ENCODE data around the gene KISS1R. TPM values are rescaled to one million over a fixed set of nuclear protein-coding genes. Genes with fewer than 3 reads are reported as not detected.

Gene KISS1R
- total and polyA plus RNA-seq, 4 donors, result not detected

DNA sequence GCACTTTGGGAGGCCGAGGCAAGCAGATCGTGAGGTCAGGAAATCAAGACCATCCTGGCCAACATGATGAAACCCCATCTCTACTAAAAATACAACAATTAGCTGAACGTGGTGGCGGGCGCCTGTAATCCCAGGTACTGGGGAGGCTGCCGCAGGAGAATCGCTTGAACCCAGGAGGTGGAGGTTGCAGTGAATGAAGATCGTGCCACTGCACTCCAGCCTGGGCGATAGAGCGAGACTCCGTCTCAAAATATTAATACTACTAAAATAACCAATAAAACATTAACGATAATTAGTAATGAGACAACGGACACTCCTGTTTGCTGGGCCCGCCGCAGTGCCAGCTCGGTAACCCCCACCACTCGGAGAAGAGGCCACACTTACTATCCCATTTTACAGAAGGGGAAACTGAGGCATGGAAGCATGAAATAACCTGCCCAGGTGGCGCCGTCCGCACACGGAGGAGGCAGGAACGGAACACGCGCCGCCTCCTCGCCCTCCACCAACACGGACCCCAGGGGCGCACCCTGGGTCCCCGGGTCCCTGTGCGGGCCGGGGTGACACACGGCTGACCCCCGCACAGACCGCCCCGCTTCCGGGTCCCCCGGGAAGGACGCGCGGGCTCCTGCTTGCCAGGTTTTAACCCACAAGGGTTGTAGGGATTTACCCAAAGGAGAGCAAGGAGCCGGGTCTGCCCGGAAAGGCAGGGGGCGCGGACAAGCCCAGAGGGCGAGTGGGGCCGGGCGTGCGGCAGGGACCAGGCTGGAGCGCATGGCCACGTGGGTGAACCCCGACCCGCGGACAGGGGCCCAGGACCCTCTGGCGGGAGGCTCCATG, 5.7 kb upstream of the KISS1R start:
- Histone ChIP-seq H3K9ac (ENCODE audit: low read depth in 1 of 2, low read length in 2 of 2) (no peak overlapping the region), H3K4me3 (ENCODE audit: low read depth in 1 of 3, low read length in 3 of 3) (peak overlapping the region in 1 of 3 donors; percentile 98), H3K9me3 (ENCODE audit: control insufficient read depth in 4 of 4, low read length in 3 of 4) (no peaks in the 10 kb centered on the region), H3K36me3 (ENCODE audit: control insufficient read depth in 4 of 4, insufficient read depth in 3 of 4, low read depth in 1 of 4, low read length in 3 of 4) (no peaks in the 10 kb centered on the region), H3K4me1 (ENCODE audit: control insufficient read depth in 4 of 4, insufficient read depth in 4 of 4, low read length in 3 of 4) (peaks cover 0 to 7% (median 5%) of the 10 kb centered on the region in 4 donors), H3K27ac (ENCODE audit: low read depth in 1 of 2, low read length in 2 of 2) (no peak overlapping the region), H3K27me3 (ENCODE audit: control insufficient read depth in 4 of 4, insufficient read depth in 4 of 4, low read length in 3 of 4) (no peaks in the 10 kb centered on the region)
- TF ChIP-seq, protein P1, sequence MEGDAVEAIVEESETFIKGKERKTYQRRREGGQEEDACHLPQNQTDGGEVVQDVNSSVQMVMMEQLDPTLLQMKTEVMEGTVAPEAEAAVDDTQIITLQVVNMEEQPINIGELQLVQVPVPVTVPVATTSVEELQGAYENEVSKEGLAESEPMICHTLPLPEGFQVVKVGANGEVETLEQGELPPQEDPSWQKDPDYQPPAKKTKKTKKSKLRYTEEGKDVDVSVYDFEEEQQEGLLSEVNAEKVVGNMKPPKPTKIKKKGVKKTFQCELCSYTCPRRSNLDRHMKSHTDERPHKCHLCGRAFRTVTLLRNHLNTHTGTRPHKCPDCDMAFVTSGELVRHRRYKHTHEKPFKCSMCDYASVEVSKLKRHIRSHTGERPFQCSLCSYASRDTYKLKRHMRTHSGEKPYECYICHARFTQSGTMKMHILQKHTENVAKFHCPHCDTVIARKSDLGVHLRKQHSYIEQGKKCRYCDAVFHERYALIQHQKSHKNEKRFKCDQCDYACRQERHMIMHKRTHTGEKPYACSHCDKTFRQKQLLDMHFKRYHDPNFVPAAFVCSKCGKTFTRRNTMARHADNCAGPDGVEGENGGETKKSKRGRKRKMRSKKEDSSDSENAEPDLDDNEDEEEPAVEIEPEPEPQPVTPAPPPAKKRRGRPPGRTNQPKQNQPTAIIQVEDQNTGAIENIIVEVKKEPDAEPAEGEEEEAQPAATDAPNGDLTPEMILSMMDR (IDR thresholded peaks at IDR 0.05; ENCODE audit: low read depth, low read length, missing input control), result no peak
- no peak for TF ChIP-seq FOXA2 (IDR thresholded peaks at IDR 0.05)
- no peak for TF ChIP-seq NR2F2 (IDR thresholded peaks at IDR 0.05)
- no peak for TF ChIP-seq RXRA (IDR thresholded peaks at IDR 0.05)
- no peak for TF ChIP-seq TAF1 (conservative IDR thresholded peaks at IDR 0.05)
- TF ChIP-seq RAD21 (IDR thresholded peaks at IDR 0.05), result no peak
- TF ChIP-seq JUND (IDR thresholded peaks at IDR 0.05), result no peak
- TF ChIP-seq YY1 (IDR thresholded peaks at IDR 0.05), result no peak
- TF ChIP-seq, protein P2, sequence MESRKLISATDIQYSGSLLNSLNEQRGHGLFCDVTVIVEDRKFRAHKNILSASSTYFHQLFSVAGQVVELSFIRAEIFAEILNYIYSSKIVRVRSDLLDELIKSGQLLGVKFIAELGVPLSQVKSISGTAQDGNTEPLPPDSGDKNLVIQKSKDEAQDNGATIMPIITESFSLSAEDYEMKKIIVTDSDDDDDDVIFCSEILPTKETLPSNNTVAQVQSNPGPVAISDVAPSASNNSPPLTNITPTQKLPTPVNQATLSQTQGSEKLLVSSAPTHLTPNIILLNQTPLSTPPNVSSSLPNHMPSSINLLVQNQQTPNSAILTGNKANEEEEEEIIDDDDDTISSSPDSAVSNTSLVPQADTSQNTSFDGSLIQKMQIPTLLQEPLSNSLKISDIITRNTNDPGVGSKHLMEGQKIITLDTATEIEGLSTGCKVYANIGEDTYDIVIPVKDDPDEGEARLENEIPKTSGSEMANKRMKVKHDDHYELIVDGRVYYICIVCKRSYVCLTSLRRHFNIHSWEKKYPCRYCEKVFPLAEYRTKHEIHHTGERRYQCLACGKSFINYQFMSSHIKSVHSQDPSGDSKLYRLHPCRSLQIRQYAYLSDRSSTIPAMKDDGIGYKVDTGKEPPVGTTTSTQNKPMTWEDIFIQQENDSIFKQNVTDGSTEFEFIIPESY (IDR thresholded peaks at IDR 0.05), result no peak
- no peak for TF ChIP-seq FOXA1 (IDR thresholded peaks at IDR 0.05)
- TF ChIP-seq HNF4G (IDR thresholded peaks at IDR 0.05), result no peak
- TF ChIP-seq SP1 (IDR thresholded peaks at IDR 0.05), result no peak
- TF ChIP-seq GABPA (IDR thresholded peaks at IDR 0.05 in 1 of 2, conservative IDR thresholded peaks at IDR 0.05 in 1 of 2), result no peak
- TF ChIP-seq, protein P3, sequence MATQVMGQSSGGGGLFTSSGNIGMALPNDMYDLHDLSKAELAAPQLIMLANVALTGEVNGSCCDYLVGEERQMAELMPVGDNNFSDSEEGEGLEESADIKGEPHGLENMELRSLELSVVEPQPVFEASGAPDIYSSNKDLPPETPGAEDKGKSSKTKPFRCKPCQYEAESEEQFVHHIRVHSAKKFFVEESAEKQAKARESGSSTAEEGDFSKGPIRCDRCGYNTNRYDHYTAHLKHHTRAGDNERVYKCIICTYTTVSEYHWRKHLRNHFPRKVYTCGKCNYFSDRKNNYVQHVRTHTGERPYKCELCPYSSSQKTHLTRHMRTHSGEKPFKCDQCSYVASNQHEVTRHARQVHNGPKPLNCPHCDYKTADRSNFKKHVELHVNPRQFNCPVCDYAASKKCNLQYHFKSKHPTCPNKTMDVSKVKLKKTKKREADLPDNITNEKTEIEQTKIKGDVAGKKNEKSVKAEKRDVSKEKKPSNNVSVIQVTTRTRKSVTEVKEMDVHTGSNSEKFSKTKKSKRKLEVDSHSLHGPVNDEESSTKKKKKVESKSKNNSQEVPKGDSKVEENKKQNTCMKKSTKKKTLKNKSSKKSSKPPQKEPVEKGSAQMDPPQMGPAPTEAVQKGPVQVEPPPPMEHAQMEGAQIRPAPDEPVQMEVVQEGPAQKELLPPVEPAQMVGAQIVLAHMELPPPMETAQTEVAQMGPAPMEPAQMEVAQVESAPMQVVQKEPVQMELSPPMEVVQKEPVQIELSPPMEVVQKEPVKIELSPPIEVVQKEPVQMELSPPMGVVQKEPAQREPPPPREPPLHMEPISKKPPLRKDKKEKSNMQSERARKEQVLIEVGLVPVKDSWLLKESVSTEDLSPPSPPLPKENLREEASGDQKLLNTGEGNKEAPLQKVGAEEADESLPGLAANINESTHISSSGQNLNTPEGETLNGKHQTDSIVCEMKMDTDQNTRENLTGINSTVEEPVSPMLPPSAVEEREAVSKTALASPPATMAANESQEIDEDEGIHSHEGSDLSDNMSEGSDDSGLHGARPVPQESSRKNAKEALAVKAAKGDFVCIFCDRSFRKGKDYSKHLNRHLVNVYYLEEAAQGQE (IDR thresholded peaks at IDR 0.05), result no peak
- TF ChIP-seq EGR1 (IDR thresholded peaks at IDR 0.05; ENCODE audit: low read depth in 2 of 2), result no peak
- no peak for TF ChIP-seq HNF4A (conservative IDR thresholded peaks at IDR 0.05)
- TF ChIP-seq, protein P4, sequence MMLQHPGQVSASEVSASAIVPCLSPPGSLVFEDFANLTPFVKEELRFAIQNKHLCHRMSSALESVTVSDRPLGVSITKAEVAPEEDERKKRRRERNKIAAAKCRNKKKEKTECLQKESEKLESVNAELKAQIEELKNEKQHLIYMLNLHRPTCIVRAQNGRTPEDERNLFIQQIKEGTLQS (IDR thresholded peaks at IDR 0.05), result no peak
- TF ChIP-seq, protein P5, sequence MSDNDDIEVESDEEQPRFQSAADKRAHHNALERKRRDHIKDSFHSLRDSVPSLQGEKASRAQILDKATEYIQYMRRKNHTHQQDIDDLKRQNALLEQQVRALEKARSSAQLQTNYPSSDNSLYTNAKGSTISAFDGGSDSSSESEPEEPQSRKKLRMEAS (IDR thresholded peaks at IDR 0.05), result no peak
- 91% methylated on average over 54 of the region's 54 CpGs for WGBS
- DNase-seq (ENCODE audit: low spot score), result no peak

Data from liver (tissue), 9 donors.